GM12878 (cell line): ENCODE measurements around the gene TBCD.

ENCODE experiments used
- HDGF ChIP-seq: fragments of 450-650 bp; IDR thresholded peaks from 2 replicates; pipeline ENCODE4 v1.6.1; 2016; ENCODE audit warnings: antibody characterized with exemption
- RAD21 ChIP-seq: IDR thresholded peaks from 2 replicates; pipeline ENCODE4 v1.6.1; 2011; ENCODE audit warnings: mild to moderate bottlenecking, low read depth, low read length, moderate library complexity; ENCODE audit not compliant: insufficient read depth
- TF ChIP-seq, protein P1 (sequence below), 3 experiments: IDR thresholded peaks in 2 of 3; conservative IDR thresholded peaks in 1 of 3; 2 replicates each; pipeline ENCODE4 v1.5.1; 2011; ENCODE audit warnings: low read depth in 3 of 3, low read length in 3 of 3, mild to moderate bottlenecking in 3 of 3, control low read depth in 2 of 3, moderate library complexity in 2 of 3, inconsistent platforms in 1 of 3, mixed read lengths in 1 of 3; ENCODE audit not compliant: control insufficient read depth in 2 of 3, insufficient read depth in 1 of 3; ENCODE audit errors: extremely low read depth in 1 of 3

DNA sequence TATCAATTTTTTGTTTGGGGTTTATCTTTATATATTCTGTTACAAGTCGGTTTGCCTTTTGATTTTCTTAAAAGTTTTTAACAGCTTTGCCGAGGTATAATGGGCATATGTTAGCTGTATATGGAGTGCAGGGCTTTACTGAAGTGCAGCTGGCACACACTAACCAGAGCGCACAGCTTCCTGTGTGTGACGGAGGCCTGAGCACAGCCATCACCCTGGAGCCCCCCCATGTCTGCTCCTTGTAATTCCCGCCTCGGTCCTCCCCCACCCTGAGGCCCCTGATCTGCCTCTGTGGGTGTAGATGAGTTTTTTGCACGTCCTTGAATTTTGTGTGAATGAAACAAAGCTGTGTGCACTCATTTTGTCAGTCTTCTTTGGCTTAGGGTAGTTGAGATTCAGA lies 148.1 kb downstream of the TBCD start:
- TF ChIP-seq HDGF (no peak), RAD21 (no peak)
- TF ChIP-seq, protein P1, sequence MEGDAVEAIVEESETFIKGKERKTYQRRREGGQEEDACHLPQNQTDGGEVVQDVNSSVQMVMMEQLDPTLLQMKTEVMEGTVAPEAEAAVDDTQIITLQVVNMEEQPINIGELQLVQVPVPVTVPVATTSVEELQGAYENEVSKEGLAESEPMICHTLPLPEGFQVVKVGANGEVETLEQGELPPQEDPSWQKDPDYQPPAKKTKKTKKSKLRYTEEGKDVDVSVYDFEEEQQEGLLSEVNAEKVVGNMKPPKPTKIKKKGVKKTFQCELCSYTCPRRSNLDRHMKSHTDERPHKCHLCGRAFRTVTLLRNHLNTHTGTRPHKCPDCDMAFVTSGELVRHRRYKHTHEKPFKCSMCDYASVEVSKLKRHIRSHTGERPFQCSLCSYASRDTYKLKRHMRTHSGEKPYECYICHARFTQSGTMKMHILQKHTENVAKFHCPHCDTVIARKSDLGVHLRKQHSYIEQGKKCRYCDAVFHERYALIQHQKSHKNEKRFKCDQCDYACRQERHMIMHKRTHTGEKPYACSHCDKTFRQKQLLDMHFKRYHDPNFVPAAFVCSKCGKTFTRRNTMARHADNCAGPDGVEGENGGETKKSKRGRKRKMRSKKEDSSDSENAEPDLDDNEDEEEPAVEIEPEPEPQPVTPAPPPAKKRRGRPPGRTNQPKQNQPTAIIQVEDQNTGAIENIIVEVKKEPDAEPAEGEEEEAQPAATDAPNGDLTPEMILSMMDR (IDR thresholded peaks at IDR 0.05 in 2 of 3, conservative IDR thresholded peaks at IDR 0.05 in 1 of 3; ENCODE audit: control insufficient read depth in 2 of 3, extremely low read depth in 1 of 3, insufficient read depth in 1 of 3, low read depth in 3 of 3, low read length in 3 of 3), result no peak
